NCI-H2029 treated with DMSO at 0.1 percent for 48 hours (cell line): ENCODE measurements around the gene ACTR1A.
"Not testable (repeated sequence)": the region's sequence is repeated elsewhere in the genome, so short reads cannot be mapped to it uniquely, and the experiment has no call there.

ENCODE experiments used
- DNase-seq: peaks from one replicate; lab custom pipeline; 2025; lab: John Stamatoyannopoulos, UW

The ACTR1A gene

DNA sequence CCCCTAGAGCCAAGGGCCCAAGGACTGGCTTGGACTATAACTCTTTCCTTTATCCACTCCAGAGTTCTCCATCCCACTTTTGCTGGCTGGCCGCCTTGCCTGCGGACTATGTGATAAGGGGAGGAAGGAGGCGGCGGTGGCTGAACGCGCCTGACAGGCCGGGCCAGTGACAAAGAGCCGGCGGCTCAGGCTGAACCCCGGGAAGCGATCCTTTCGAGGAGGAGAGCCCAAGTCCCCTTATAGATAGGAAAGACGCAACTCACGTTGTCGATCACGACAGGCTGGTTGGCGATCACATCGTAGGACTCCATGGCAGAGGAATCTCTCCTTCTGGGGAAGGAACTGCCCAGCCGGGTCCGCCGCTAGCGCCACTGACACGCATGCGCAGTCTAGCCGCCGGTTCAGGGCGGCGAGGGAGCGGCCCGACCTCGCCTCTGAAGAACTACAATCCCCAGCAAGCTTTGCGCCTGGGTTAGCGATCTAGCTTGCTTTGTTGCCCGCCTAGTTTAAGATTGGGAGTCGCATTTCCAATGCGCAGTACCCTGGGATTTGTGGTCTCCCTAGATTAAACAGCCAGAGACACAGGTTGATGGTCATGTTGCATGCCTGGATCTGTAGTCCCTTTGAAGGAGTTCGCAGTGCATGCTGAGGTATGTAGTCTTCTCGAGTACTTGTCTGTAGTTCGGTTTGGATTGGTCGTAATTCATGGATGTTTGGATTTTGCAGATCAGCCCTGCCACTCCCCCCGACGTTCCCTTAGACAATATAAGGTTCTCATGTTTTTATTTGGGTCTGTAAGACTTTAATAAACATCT, at the start of gene ACTR1A:
Gene ACTR1A (minus strand): TSS at position 376 of the 815 bp plus-strand sequence. CDS start 65 bp downstream, at position 311.
- peak; percentile 89 for DNase-seq

DNA sequence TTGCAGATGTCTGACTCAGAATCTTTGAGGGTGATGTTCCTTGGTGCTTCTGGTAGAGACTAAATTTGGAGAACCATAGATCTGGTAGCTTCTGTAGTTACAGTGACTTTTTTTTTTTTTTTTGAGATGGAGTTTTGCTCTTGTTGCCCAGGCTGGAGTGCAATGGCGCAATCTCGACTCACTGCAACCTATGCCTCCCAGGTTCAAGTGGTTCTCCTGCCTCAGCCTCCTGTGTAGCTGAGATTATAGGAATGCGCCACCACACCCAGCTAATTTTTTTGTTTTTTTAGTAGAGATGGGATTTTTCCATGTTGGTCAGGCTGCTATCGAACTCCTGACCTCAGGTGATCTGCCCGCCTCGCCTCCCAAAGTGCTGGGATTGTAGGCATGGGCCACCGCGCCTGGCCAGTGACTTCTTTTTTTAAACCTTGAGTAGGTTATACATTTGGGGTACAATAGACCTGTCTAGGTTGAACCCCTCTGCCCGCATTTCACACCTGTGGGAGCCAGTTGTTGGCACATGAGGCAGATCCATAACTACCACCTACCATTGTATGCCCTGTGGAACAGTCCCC, 48.2 kb upstream of the ACTR1A start:
- no peak for DNase-seq

DNA sequence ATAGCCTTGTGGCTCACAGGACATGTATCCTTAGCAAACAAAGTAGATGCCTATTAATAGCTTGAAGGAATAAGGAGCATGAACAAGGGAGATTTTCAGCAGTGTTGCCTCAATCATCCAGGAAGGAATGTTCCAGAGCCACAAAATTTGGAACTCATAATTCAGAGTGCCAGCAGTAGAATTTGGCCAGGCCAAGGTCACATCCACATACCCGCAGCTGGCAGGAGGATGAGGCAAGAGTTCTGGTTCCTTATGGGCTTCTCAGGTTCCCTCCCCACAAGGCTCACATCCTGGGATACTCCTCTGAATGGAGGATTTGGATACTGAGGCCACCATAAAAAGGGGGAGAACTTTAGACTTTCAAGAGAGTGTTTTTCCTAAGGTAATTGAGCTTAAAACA, 47.0 kb upstream of the ACTR1A start:
- no peak for DNase-seq

DNA sequence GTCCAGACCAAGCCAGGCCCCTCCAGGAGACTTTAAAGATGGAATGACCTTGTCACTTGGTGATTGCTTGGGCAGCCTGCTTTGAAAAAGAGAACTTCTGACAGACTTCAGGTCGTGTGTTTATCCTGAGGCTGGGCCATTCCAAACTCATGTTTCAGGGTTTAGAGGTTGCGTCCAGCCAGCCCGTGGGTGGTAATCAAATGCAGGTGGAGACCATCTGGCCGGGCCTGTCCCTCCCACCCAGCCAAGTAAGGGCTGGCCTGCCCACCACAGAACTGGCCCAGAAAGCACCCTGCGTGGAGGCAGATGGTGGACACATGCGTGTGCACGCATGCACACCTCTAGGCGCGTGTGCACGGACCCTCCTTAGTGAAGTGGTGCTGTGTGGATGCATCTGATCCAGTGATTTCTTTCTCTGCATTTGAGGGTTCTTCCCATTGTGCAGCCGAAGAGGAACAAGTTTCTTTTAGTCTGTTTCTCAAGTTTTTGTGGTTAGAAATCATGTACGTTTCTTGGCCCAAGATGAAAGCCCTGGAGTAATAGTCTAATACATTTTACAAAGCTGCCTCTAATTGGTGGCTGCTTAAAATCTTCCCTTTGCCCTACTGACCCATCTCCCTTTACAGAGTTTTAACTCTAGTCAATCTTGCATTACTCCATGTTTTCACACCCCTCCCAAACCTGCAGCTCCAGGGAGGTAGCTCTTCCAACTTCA, 44.3 kb upstream of the ACTR1A start:
- no peak for DNase-seq

- no peak for DNase-seq
These were observed 43.5 kb upstream of the ACTR1A start for GRCh38 chr10:102545997-102546396.

DNA sequence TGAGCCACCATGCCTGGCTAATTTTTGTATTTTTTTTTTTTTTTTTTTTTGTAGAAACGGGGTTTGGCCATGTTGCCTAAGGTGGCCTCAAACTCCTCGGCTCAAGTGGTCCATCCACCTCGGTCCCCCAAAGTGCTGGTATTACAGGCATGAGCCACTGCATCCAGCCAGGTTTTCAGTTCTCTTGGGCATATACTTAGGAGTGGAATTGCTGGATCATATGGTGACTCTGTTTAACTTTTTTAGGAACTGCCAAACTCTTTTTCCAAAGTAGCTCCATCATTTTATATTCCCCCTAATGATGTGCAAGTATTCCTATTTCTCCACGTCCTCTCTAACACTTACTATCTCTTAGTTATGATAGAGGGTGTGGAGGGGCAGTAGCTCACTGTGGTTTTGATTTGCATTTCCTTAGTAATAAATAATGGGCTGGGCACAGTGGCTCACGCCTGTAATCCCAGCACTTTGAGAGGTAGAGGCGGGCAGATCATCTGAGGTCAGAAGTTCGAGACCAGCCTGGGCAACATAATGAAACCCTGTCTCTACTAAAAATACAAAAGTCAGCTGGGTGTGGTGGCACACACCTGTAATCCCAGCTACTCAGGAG, 42.9 kb upstream of the ACTR1A start:
- no peak for DNase-seq

DNA sequence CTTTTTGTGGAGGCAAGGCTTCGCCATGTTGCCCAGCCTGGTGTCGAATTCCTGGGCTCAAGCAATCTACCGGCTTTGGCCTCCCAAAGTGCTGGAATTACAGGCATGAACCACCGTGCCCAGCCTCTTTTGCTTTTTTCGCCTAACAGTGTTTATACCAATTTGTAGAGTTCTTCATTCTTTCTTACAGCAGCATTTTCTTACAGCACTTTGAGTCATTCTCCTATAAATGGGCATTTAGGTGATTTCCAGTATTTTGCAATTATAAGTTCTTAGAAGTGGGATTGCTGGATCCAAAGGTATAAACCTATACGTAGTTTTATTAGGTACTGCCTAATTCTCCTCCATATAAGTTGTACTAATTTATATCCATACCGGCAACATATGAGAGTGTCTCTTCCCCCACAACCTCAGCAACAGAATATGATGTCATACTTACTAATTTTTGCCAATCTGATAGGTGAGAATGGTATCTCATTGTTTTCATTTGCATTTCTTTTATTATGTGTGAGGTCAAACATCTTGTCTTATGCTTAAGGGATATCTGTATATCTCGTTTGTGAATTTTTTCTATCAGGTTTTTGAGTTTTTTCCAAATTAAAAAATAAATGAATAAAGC, 40.4 kb upstream of the ACTR1A start:
- DNase-seq: no peak

DNA sequence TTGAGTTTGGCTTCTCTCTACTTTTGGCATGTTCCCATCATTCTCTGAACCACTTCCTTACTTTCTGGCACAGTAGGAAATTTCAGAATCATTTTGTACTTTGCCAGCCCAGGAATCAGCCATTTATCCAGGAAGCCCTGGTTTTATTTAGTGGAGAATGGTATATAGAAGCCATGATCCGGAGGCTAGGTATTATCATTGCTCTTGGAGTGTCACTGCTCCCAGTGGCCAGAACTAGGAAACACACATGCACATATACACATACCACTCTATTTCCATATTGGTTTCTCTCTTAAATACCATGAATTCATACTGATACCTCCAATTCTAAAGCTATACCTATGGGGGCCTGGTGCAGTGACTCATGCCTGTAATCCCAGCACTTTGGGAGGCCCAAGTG, 37.5 kb upstream of the ACTR1A start:
- DNase-seq: no peak

GRCh38 chr10:102538811-102539210, 36.3 kb upstream of the ACTR1A start:
- no peak for DNase-seq

- no peak for DNase-seq
These were observed 35.4 kb upstream of the ACTR1A start for GRCh38 chr10:102537948-102538347.

DNA sequence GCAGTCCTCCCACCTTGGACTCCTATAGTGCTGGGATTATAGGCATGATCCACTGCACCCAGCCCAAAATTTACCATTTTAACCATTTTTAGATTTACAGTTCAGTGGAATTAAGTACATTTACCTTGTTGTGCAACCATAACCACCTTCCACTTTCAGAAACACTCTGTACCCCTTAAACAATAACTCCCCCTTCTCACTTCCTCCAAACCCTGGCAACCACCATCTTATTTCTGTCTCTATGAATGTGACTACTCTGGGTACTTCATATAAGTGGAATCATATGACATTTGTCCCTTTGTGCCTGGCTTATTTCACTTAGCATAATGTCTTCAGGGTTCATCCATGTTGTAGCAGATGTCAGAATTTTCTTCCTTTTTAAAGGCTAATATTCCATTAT, 34.9 kb upstream of the ACTR1A start:
- DNase-seq: no peak

DNA sequence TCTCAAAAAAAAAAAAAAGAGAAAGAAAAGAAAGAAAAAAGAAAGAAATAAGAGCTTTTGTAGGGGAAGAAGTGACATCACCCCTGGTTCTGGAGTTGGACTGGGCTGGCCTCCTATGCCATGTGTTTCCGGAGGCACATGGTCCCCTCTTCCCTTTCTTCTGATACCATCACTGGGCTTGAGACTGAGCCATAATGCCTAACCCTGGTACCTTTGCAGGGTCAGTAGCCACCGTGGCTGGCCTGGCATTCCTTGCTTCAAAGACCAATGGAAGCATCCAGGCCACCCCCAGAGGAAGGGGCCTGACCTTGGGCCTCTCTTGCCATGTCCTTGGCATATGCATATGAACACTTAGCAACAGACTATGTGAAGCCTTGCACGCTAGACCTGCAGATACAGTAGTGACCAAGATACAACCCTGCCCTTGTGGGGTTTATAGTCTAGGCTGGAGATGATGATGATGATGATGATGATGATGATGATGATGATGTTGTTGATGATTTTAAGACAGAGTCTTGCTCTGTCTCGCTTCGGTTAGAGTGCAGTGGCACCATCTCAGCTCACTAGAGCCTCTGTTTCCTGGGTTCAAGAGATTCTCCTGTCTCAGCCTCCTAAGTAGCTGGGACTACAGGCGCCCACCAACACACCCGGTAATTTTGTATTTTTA, 33.1 kb upstream of the ACTR1A start:
- no peak for DNase-seq

DNA sequence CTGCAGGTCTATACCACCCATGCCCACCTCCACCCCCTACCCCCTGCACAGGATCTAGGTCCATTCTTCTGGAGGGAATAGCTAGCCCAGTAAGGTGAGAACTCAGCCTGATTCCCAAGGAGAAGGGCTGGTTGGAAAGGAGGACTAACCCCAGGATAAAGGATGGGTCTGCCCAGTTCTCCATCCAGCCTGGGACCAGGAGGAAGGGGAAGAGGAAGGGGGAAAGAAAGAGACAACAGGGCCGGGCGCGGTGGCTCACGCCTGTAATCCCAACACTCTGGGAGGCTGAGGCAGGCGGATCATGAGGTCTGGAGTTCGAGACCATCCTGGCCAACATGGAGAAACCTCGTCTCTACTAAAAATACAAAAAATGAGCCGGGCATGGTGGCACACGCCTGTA, 32.5 kb upstream of the ACTR1A start:
- DNase-seq: not testable (repeated sequence)

GRCh38 chr10:102534333-102534732, 31.8 kb upstream of the ACTR1A start:
- no peak for DNase-seq

- no peak for DNase-seq
These were observed 25.0 kb upstream of the ACTR1A start for GRCh38 chr10:102527546-102527945.

DNA sequence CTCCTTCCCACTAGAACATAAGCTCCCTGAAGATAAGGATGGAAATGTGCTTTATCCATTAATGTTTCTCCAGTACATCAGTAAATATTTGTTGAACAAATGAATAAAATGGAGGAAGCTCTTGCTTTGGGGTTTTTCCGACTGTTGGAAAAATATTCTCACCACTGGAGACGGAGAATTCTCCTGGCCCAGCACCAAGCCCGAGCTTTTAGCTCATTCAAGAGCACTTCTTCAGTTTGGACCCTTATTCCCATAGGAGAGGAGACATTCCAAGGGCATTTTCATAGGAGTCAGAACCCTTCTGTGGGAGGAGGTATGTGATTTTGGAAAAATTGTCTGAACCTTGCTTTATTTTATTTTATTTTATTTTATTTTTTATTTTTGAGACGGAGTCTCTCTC, 22.2 kb upstream of the ACTR1A start:
- DNase-seq: no peak

DNA sequence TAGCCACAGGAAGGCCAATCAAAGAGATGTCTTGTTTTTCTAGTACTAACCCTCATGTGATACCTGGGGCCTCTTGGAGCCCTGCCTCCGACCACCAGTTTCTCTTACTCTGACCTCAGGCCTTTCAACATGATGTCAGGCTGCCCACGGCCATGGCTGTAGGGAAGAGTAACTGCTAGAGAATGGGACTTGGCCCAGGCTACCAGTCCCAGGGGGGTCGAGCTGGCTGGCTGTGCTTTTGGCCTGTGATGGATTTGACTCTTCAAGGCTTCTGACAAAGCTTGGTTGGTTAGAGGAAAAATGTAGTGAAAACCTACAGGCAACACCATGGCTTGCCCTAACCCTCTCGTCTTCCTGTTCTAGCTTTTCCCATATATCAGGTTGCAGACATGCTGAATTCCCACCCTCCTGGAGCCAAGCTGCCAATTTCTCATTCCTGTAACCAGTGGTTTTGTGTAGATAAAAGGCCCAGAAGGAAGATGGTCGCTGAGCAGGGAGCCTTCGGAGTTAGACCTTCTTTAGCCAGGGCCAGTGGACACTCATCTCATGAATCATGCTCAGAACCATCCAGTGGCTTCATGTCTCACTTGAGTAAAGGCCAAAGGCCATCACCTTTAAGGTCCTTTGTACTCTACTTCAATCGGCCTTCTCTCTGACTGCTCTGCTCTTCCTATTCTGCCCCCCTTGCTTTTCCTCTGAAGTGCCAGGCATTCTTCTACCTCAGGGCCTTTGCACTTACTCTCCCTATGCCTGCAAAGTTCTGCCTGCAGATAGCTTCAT, 20.9 kb upstream of the ACTR1A start:
- no peak for DNase-seq

GRCh38 chr10:102522874-102523249, 20.4 kb upstream of the ACTR1A start:
- DNase-seq: no peak

- DNase-seq: no peak
These were observed 16.8 kb upstream of the ACTR1A start for GRCh38 chr10:102519246-102519825.

DNA sequence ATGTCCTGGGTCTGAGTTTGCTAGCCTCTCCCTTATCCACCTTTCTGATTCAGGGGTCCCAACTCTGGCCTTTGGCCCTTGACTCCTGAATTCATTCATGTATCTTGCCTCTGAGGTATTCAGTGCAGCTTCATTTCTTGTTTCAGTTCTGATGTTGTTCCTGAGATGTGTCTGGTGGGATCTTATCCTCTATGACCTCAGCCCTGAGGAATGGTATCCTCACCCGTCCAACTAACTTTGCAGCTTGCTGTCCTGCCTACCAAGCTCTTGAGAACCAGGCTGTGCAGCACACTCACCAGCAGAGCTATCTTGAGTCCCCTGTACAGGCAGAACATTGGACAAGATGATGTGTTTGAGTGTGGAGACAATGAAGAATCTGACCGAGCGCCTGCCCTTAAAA, 15.0 kb upstream of the ACTR1A start:
- no peak for DNase-seq

DNA sequence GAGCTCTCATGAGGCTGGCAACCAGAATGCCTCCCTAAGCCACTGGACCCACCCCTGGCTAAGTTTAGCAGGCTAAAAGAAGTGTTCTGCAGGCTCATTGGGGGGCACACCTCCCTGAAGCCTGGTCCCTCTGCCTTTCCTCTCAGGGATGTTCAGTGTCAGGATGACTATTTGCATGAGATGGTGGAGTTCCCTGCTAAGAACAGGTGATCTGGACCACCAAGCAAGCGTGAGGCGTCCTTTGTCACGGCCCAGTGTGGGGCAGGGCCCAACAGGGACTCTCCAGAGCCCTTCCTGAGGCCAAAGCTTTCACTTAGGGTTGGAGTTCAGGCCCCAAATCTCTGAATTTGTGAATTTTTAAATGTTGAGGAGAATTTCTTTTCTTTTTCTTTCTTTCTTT, 13.2 kb upstream of the ACTR1A start:
- DNase-seq: no peak
